A549 (cell line): ENCODE results near the gene BOLA1. TPM values are rescaled to one million over a fixed set of nuclear protein-coding genes. Genes with fewer than 3 reads are reported as not detected.

Experiments used
- ATAC-seq, 2 experiments: fragments of 200-7000 bp in 1 of 2; fragments of >200 bp in 1 of 2; cut with Nextera tagmentation in 1 of 2; cut with Tn5 transposase in 1 of 2; 3 replicates each; pipeline versions ENCODE4 v1.8.0 to v1.9.1; 2018 to 2020; ENCODE audit warnings: mild to moderate bottlenecking in 1 of 2, moderate library complexity in 1 of 2
- CTCF ChIA-PET: fragments of 300-600 bp; sonication (Branson Sonifier 250); formaldehyde crosslinking; extraction: SDS; loops from one replicate; lab custom pipeline; 2021; ENCODE audit warnings: antibody characterized with exemption, inconsistent platforms; lab: Yijun Ruan, JAX
- POLR2A ChIA-PET: fragments of 350-600 bp; formaldehyde crosslinking; extraction: SDS; loops from one replicate; lab custom pipeline; 2021; ENCODE audit warnings: antibody characterized with exemption, inconsistent platforms; lab: Yijun Ruan, JAX
- DNase-seq, 2 experiments: peaks; one replicate each; pipeline versions ENCODE4 v3.0.0 to v3.0.0-alpha.2; 2011 to 2016; ENCODE audit warnings: low read depth in 1 of 2, low spot score in 1 of 2
- FAIRE-seq: peaks from 2 replicates; lab custom pipeline; 2011; peaks lifted over from hg19 to GRCh38; lab: Jason Lieb, UNC
- H3K27ac ChIP-seq, 2 experiments: fragments of >200 bp; sonication (Bioruptor Twin); formaldehyde crosslinking; 3 replicates each; pipeline ENCODE4 v1.5.1; 2016 to 2017
- H3K4me1 ChIP-seq: fragments of >200 bp; sonication (Bioruptor Twin); formaldehyde crosslinking; 3 replicates; pipeline ENCODE4 v1.6.1; 2016
- H3K4me2 ChIP-seq: fragments of >200 bp; sonication (Bioruptor Twin); formaldehyde crosslinking; 3 replicates; pipeline ENCODE4 v1.6.1; 2016
- H3K4me3 ChIP-seq: fragments of >200 bp; sonication (Bioruptor Twin); formaldehyde crosslinking; 3 replicates; pipeline ENCODE4 v1.5.1; 2016
- H3K9me3 ChIP-seq: fragments of >200 bp; sonication (Bioruptor Twin); formaldehyde crosslinking; 3 replicates; pipeline ENCODE4 v1.6.1; 2016
- BHLHE40 ChIP-seq: IDR thresholded peaks from 2 replicates; pipeline ENCODE4 v1.6.1; 2012; ENCODE audit warnings: low read depth, low read length, inconsistent platforms
- CBX2 ChIP-seq: fragments of 200-600 bp; sonication (generic); IDR thresholded peaks from 2 replicates; pipeline ENCODE4 v1.6.1; 2016; ENCODE audit warnings: low read depth, mild to moderate bottlenecking, borderline replicate concordance
- CHD4 ChIP-seq: fragments of 200-600 bp; sonication (generic); IDR thresholded peaks from 2 replicates; pipeline ENCODE4 v1.6.1; 2016; ENCODE audit warnings: antibody characterized with exemption, mild to moderate bottlenecking, borderline replicate concordance
- FOSB ChIP-seq: fragments of 250-450 bp; sonication (Bioruptor Pico); IDR thresholded peaks from 2 replicates; pipeline ENCODE4 v1.5.0; 2020; ENCODE audit warnings: mild to moderate bottlenecking, moderate library complexity
- HOXA7 ChIP-seq: fragments of 250-450 bp; sonication (Bioruptor Pico); IDR thresholded peaks from 2 replicates; pipeline ENCODE4 v1.5.0; 2020; ENCODE audit warnings: mild to moderate bottlenecking, moderate library complexity
- KDM5A ChIP-seq: fragments of 200-600 bp; sonication (generic); IDR thresholded peaks from 2 replicates; pipeline ENCODE4 v1.6.1; 2016; ENCODE audit warnings: antibody characterized with exemption, mild to moderate bottlenecking
- MAFK ChIP-seq: fragments of 450-650 bp; IDR thresholded peaks from 2 replicates; pipeline ENCODE4 v1.6.1; 2014; ENCODE audit not compliant: partially characterized antibody
- MAX ChIP-seq: IDR thresholded peaks from 2 replicates; pipeline ENCODE4 v1.6.1; 2012
- MAZ ChIP-seq: fragments of 150-350 bp; IDR thresholded peaks from 2 replicates; pipeline ENCODE4 v1.6.1; 2014; ENCODE audit warnings: antibody characterized with exemption, low read depth, low read length, borderline replicate concordance
- NR3C1 ChIP-seq: fragments of >200 bp; sonication (Bioruptor Twin); formaldehyde crosslinking; IDR thresholded peaks from 3 replicates; pipeline ENCODE4 v1.6.1; 2017
- REST ChIP-seq: fragments of 200-600 bp; sonication (generic); IDR thresholded peaks from 2 replicates; pipeline ENCODE4 v1.6.1; 2016; ENCODE audit warnings: antibody characterized with exemption, mild to moderate bottlenecking, moderate library complexity
- TFCP2L1 ChIP-seq: fragments of 250-450 bp; sonication (Bioruptor Pico); IDR thresholded peaks from 2 replicates; pipeline ENCODE4 v1.5.0; 2021; ENCODE audit warnings: mild to moderate bottlenecking
- TP53 ChIP-seq: fragments of 250-450 bp; sonication (Bioruptor Pico); IDR thresholded peaks from 2 replicates; pipeline ENCODE4 v1.5.0; 2021; ENCODE audit warnings: mild to moderate bottlenecking, moderate library complexity
- USF2 ChIP-seq: fragments of 450-650 bp; IDR thresholded peaks from 2 replicates; pipeline ENCODE4 v1.6.1; 2014; ENCODE audit warnings: antibody characterized with exemption
- WGBS: methylation state at CpG from one replicate; pipeline ENCODE4 v1.1.6; 2017; ENCODE audit errors: missing lambda C conversion rate; 5-methylcytosine and 5-hydroxymethylcytosine counted together
- polyA plus RNA-seq, 4 experiments: library from polyadenylated mRNA; depleted of rRNA in 3 of 4; stranded (reverse); fragments of >200 nt; fragmentation: RNase III in 1 of 4; extraction: RNeasy Plus Mini Kit Qiagen cat#74134 plus additional on column Dnase treatment in 1 of 4; gene quantifications; 2 replicates in 3 of 4; 3 replicates in 1 of 4; pipeline ENCODE4 v1.2.3, GENCODE V29; 2011 to 2017
- TF ChIP-seq, protein P1 (sequence below): fragments of 250-450 bp; sonication (Bioruptor Pico); IDR thresholded peaks from 2 replicates; pipeline ENCODE4 v1.5.0; 2021; ENCODE audit warnings: mild to moderate bottlenecking, moderate library complexity, borderline replicate concordance
- TF ChIP-seq, protein P2 (sequence below): IDR thresholded peaks from 2 replicates; pipeline ENCODE4 v1.6.1; 2012; ENCODE audit warnings: low read depth, borderline replicate concordance

The BOLA1 gene
- polyA plus RNA-seq, 2 of the 4 experiments (the other 2 are of a cell fraction): 25.4 to 27.5 TPM

- DNase-seq (no peak), ATAC-seq (no peak), FAIRE-seq (no peak)
- ChIA-PET CTCF (interaction anchor here (0.6 to 4.0 kb wide), 37 partner anchors 10 to 298 kb away, joined by 3 to 32 read pairs (median 4); partner anchors contain the start of genes OTUD7B and VPS45), POLR2A (interaction anchor here (3.3 to 4.8 kb wide), 5 partner anchors 10 to 298 kb away, joined by 16 to 70 read pairs (median 28); partner anchors contain the start of genes BOLA1, MTMR11 and SF3B4)
- WGBS: 24% methylated on average over 6 of the region's 6 CpGs
- Histone ChIP-seq H3K9me3 (no peaks in the 10 kb centered on the region), H3K27ac (peak overlapping the region; percentile 91 to 96), H3K4me1 (peaks cover 20% of the 10 kb centered on the region), H3K4me2 (peak overlapping the region; percentile 78), H3K4me3 (peak overlapping the region; percentile 54)
- TF ChIP-seq, protein P1, sequence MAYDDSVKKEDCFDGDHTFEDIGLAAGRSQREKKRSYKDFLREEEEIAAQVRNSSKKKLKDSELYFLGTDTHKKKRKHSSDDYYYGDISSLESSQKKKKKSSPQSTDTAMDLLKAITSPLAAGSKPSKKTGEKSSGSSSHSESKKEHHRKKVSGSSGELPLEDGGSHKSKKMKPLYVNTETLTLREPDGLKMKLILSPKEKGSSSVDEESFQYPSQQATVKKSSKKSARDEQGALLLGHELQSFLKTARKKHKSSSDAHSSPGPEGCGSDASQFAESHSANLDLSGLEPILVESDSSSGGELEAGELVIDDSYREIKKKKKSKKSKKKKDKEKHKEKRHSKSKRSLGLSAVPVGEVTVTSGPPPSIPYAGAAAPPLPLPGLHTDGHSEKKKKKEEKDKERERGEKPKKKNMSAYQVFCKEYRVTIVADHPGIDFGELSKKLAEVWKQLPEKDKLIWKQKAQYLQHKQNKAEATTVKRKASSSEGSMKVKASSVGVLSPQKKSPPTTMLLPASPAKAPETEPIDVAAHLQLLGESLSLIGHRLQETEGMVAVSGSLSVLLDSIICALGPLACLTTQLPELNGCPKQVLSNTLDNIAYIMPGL: no peak
- TF ChIP-seq NR3C1 (no peak), TFCP2L1 (CRISPR knock-in tag) (0 out of 2 replicates have a peak, but pooled peaks have one; percentile 4), REST (no peak), CBX2 (no peak), HOXA7 (CRISPR knock-in tag) (no peak)
Measured at GRCh38 chr1:149888999-149889289, 10.4 kb upstream of the BOLA1 start.

DNA sequence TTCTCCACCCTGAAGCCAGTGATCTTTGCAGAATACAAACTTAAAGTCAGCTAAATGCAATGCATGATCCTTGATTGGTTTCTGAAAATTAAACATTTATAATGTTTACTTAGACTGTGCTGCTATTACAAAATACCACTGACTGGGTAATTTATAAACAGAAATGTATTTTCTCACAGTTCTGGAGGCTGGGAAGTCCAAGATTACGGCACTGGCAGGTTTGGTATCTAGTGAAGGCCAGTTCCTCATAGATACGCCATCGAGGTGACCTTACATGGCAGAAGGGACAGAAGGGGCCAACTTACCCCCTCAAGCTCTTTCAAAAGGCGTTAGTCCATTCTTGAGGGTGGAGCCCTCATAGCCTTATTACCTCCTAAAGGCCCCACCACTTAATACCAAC, 2.8 kb upstream of the BOLA1 start:
- no peak overlapping the region for H3K27ac ChIP-seq
- ChIA-PET CTCF (no interaction called here), POLR2A (no interaction called here)
- no peak for FAIRE-seq
- TF ChIP-seq, protein P2, sequence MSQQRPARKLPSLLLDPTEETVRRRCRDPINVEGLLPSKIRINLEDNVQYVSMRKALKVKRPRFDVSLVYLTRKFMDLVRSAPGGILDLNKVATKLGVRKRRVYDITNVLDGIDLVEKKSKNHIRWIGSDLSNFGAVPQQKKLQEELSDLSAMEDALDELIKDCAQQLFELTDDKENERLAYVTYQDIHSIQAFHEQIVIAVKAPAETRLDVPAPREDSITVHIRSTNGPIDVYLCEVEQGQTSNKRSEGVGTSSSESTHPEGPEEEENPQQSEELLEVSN: no peak
- TF ChIP-seq HOXA7 (CRISPR knock-in tag) (no peak), TP53 (no peak), MAFK (no peak), MAZ (no peak), USF2 (no peak), MAX (no peak), FOSB (CRISPR knock-in tag) (no peak), BHLHE40 (no peak), CHD4 (no peak), KDM5A (no peak)
- 77% methylated on average over 4 of the region's 4 CpGs for WGBS
- peaks cover 8% of the 10 kb centered on the region for H3K4me1 ChIP-seq
- ATAC-seq: no peak
- H3K4me3 ChIP-seq: no peak overlapping the region
- no peak for DNase-seq
- H3K4me2 ChIP-seq: no peak overlapping the region
- H3K9me3 ChIP-seq: no peaks in the 10 kb centered on the region
